NCI-H446 (cell line): ENCODE measurements around the gene UTS2B.

Source experiments
- DNase-seq, 2 experiments: peaks; one replicate each; lab custom pipeline; 2025; lab: John Stamatoyannopoulos, UW

UTS2B gene

GRCh38 chr3:191321019-191321767 is 9.1 kb downstream of the UTS2B start:
- DNase-seq: no peak

GRCh38 chr3:191320316-191320715 is 10.0 kb downstream of the UTS2B start:
- no peak for DNase-seq

- no peak for DNase-seq
Measured at GRCh38 chr3:191316876-191317603, 13.3 kb downstream of the UTS2B start.

DNA sequence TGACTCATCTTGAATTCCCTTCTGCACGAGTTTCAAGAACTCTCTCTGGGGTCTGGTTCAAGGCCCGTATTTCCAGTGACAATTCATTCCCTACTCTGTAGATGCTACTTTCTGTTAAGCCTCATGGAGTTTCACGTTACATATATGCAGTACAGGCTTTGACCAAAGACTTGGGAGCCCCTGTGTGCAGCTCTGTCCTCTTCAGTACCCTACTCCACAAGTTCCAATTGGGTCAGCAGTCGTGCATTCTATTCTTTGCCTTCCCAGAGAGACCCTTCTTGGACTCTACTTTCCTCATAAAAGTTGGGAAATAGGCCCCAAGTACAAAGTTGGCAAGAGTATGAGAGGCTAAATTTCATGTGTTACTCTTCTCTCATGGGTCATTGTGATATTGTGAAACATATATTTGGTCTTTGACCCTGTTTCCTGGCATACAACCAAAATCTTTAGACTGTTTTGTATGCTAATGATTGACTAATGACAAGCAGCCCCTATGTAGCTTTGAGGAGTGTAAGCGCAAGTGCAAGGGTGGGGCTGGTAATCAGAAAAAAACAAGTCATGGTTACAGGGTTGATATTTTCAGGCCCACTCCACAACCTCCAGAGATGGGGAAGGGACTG is 16.1 kb downstream of the UTS2B start:
- no peak for DNase-seq

DNA sequence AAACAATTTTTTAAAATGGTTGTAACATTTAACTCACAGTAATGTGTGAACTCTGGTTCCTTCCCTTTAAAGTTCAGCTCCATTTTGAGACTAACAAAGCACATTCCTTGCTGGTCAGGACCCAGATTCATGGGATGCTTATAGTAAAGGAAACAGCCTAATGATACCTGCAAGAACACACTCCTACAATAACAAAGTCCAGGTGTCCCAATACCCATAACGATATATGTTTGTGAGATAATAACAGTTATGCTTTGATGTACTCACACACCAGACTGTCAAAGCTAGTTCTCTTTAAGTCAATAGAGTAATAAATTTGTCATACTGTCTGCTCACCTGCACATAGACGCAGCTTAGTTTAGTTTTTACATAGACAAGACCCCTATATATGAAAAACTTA is 17.0 kb downstream of the UTS2B start:
- no peak for DNase-seq

DNA sequence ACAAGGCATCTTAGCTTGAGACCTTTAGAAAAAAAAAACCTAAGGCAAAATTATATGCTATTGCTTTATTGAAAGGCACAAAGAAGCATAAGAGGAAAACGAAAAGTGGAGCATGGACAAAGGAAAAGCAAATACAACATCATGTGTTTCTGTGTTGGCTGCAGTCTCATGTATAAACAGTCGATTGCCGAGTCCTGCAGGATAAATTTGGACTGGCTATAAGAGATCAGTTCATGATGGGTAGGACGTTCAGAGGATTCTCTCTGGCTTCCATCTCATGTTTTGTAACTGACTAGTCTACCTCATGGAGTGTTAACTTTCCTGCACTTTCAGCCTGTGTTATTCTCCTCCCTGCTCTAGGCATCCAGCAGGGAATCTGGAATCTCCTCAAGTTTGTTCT is 23.0 kb downstream of the UTS2B start:
- DNase-seq: no peak

DNA sequence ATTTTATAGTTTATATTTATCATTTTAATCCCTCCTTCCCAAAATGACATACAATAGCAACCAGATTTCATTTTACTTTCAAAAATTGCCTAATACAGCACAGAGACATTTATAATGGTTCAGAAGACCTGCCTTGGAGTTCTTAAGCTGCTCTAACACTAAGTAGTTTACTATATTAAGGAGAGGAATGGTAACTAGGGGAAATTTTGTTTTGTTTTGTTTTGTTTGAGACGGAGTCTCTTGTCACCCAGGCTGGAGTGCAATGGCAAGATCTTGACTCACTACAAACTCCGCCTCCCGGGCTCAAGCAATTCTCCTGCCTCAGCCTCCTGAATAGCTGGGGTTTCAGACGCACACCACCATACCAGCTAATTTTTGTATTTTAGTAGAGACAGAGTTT is 23.9 kb downstream of the UTS2B start:
- no peak for DNase-seq

DNA sequence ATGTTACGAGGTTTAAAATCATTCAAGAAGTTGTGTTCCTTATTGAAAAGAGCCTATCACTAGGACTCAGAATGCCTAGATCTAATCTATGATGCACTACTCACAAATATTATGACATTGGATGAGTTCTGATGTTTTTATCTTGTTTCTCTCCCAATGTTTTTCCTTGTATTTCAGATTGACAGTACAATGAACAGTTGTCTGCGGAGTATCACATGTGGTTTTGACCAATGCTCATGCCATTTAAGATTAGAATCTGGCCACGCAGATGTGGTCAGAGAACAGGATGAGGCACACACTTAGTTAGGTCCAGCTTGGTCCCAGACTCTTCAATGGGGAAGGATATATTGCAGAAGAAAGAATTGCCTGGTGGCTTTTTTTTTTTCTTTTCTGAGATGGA is 26.7 kb downstream of the UTS2B start:
- no peak for DNase-seq

GRCh38 chr3:191302451-191302850 is 27.9 kb downstream of the UTS2B start:
- no peak for DNase-seq

- no peak for DNase-seq
Measured at GRCh38 chr3:191301782-191302411, 28.4 kb downstream of the UTS2B start.

GRCh38 chr3:191301017-191301416 is 29.3 kb downstream of the UTS2B start:
- no peak for DNase-seq

DNA sequence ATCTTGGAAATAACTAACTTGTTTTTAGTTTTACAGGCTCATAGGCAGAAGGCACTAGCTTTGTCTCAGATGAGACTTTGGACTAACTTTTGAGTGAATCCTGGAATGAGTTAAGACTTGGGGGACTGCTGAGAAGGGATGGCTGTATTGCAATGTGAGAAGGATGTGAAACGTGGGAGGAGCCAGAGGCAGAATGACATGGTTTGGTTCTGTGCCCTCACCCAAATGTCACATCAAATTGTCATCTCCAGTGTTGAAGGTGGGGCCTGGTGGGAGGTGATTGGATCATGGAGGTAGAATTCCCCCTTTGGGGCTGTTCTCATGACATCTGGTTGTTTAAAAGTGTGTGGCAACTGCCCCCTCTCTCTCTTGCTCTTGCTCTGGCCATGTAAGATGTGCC is 29.9 kb downstream of the UTS2B start:
- DNase-seq: no peak

DNA sequence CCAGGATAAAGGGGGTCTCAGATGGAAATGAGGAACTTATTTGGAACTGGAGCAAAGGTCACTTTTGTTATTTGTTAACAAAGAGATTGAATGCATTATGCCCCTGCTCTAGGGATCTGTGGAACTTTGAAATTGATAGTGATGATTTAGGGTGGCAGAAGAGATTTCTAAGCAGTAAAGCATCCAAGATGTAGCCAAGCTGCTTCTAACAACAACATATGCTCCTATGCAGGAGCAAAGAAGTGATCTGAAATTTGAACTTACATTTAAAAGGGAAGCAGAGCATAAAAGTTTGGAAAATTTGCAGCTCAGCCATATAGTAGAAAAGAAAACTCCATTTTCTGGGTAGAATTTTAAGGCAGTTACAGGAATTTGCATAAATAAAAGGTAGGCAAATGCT is 31.5 kb downstream of the UTS2B start:
- DNase-seq: no peak

DNA sequence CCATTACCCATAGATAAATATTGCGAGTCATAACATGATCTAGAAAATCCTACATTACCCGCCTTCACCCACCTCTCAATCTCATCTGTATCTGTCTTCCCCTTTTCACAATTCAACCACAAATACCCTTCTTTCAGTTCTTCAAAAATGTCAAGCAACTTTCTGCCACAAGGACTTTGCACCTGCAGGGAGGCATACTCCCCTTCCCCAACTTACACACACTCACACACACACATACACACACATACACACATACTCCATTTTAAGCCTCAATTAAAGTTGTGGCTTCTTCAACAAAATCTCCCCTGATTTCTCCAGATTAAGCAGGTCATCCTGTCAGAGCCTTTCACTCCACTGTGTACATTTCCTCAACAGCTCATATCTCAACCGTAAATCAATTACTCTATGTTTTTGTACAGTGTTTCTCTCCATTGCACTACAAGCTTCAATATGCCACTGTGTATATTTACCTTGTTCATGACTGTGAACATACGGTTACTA is 34.2 kb downstream of the UTS2B start:
- no peak for DNase-seq

DNA sequence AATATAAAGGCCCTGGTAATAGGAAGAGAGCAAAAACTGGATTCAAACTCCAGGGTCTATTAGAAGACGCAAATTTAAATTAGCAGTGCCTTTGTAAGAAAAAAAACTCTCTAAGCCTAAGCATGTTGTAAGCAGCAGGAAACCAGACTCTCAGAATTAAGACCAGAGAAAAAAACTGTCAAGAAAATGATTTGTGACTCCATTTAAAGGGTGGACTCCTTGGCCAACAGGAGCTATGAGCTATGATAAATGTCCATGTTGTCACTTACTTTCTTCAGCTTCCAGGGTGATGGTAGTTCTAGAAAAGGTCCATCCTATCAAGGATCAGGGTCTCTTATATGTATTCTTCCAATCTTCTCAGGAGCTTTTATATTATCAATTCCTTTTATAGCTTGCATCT is 36.0 kb downstream of the UTS2B start:
- DNase-seq: no peak

GRCh38 chr3:191292243-191293015 is 37.9 kb downstream of the UTS2B start:
- no peak for DNase-seq

GRCh38 chr3:191290311-191291025 is 39.9 kb downstream of the UTS2B start:
- no peak for DNase-seq

- DNase-seq: no peak
Measured at GRCh38 chr3:191283400-191283799, 46.9 kb downstream of the UTS2B start.

- no peak for DNase-seq
Measured at GRCh38 chr3:191282251-191283185, 47.8 kb downstream of the UTS2B start.

GRCh38 chr3:191280882-191281281 is 49.4 kb downstream of the UTS2B start:
- DNase-seq: no peak
